ENCODE measurements around the gene SP100.

SP100 gene

DNA sequence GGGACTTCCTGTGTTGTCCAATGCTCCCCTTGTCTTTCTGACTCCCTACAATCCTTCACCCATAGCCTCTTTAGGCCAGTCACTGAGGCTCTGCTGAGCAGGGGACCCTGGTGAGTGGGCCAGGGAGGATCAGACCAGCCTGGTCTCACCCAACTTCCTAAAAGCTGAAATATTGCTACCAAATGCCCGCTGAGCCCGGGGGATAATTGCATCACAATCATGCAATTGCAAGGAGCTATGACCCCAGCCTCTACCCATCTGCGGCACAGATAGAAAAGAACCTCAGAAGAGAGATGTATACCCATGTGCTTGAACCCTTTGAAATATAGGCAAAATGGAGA is 3.7 kb upstream of the SP100 start:
- peak overlapping the region; percentile 67; the same call in 1 of the 2 replicates for H3K27ac ChIP-seq
- TF ChIP-seq, protein P1, sequence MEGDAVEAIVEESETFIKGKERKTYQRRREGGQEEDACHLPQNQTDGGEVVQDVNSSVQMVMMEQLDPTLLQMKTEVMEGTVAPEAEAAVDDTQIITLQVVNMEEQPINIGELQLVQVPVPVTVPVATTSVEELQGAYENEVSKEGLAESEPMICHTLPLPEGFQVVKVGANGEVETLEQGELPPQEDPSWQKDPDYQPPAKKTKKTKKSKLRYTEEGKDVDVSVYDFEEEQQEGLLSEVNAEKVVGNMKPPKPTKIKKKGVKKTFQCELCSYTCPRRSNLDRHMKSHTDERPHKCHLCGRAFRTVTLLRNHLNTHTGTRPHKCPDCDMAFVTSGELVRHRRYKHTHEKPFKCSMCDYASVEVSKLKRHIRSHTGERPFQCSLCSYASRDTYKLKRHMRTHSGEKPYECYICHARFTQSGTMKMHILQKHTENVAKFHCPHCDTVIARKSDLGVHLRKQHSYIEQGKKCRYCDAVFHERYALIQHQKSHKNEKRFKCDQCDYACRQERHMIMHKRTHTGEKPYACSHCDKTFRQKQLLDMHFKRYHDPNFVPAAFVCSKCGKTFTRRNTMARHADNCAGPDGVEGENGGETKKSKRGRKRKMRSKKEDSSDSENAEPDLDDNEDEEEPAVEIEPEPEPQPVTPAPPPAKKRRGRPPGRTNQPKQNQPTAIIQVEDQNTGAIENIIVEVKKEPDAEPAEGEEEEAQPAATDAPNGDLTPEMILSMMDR (conservative IDR thresholded peaks at IDR 0.05), result no peak

DNA sequence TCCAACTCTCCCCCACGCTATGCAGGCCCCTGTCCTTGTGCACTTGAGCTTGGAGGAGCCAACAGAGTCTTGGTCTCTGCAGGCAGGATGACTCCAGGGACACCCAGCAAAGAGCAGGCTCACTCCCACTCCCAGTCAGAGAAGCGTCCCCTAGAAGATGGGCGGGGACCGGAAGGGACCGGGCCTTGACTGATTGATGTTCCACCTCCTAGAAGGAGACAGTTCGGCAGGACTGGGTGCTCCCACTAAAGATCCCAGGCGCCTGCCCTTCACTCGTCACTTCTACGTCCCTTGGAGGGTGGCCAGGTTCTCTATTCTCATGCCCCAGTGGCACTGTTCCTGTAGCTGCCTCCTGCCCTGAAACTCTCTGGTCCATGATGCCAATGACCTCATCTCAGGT is 3.2 kb upstream of the SP100 start:
- TF ChIP-seq, protein P1 (conservative IDR thresholded peaks at IDR 0.05), result no peak
- H3K27ac ChIP-seq, result no peak overlapping the region

DNA sequence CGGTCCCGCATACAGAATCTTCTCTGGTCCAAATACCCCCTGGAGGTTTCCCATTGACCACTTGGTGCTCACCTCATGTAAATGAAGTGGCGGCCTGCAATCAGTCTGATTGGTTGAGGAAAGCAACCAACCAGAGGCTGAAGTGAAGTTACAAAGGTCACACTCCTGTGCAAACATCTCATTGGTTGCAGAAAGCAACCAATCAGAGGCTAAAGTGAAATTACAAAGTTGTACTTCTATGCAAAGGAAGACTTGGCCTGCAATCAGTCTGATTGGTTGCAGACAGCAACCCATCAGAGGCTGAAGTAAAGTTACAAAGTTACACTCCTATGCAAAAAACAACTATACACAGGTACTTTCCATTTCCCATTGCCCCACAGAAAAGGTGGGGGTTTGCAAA is 2.5 kb upstream of the SP100 start:
- H3K27ac ChIP-seq, result no peak overlapping the region
- TF ChIP-seq, protein P1 (conservative IDR thresholded peaks at IDR 0.05), result no peak

DNA sequence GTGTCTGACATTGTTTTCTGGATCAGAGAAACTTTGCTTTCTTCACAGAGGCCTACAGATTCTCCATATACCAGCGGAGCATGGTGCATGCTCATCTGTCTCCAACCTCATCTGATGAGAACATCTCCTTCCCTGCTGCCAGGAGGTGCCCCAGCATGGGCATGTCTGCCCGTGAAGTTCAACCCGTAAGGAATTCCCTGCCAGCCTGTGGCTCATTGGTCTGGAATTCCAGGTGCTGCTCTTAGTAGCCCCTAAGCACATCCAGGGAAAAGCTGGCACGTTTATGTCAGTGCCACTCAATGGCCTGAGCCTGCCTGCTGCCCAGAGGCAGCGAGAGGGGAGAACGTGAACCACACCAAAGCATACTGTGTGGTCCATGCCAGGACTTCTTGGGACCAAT is 1.7 kb upstream of the SP100 start:
- no peak overlapping the region for H3K27ac ChIP-seq
- TF ChIP-seq, protein P1 (conservative IDR thresholded peaks at IDR 0.05), result no peak

DNA sequence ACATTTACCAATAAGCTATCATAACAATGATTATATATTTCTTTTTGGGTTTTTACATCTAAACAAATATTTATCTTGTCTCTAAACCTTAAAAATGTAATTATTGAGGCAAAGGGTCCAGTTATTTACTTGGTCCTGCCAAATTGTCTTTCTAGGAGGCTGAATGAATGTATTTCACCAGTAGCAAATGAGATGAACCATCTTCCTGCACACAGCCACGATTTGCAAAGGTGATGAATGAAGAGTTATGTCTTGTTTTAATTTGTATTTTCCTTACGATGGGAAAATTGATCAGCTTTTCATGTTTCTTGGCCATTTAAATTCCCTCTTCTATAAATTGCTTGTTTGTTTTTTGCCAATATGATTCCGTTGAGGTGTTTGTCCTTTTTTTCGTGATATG is 1.4 kb downstream of the SP100 start:
- H3K27ac ChIP-seq, result no peak overlapping the region
- TF ChIP-seq, protein P1 (conservative IDR thresholded peaks at IDR 0.05), result no peak

DNA sequence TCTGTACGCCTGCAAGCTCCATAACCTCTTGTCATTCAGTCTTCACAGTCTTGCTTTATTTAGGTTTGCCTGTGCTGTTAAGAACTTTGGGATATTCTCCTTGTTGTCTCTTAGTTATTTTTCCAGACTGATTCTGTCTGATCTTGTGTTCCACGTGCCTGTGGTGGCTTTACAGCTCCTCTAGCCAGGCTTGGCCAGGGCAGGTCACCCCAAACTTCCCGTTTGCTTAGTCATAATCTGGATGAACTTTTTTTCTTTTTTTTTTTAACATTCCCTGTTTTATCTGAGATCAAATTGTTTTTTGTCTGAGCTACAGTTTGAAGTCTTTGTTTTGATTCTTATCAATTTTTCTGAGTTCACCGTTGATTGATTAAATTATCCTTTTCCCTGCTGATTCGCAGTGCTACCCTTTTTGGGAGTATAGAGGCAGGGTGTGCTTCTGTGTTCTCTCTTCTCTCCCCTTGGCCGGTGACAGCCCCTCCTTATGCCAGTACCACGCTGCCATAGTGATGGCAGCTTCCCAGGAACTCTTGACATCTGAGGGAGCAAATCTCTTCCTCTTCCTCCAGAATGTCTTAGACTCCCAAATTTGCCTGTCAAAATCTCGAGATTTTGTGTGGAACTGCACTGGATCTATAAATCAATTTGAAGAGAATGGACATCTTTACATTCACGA is 2.5 kb downstream of the SP100 start:
- no peak overlapping the region for H3K27ac ChIP-seq
- TF ChIP-seq, protein P1 (conservative IDR thresholded peaks at IDR 0.05), result no peak

DNA sequence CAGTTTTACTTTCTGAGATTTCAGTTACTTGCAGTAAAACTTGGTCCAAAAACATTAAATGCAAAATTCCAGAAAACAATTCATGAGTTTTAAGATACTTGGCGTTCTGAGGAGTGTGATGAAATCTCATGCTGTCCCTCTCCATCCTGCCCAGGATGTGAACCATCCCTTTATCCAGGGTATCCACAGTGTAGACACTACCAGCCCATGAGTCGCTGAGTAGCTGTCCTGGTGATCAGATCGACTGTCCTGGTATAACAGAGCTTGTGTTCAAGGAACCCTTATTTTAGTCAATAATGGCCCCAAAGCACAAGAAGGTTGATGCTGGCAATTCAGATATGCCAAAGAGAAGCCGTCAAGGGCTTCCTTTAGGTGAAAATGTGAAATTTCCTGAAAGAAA is 3.2 kb downstream of the SP100 start:
- H3K27ac ChIP-seq, result no peak overlapping the region
- TF ChIP-seq, protein P1 (conservative IDR thresholded peaks at IDR 0.05), result no peak

Data from VCaP (cell line).